GM20431 (cell line): ENCODE results near the gene SOBP.
"Not testable (repeated sequence)": the region's sequence is repeated elsewhere in the genome, so short reads cannot be mapped to it uniquely, and the experiment has no call there.

ENCODE experiments used
- in situ Hi-C: fragments of 300-500 bp; cut with MseI, MboI; formaldehyde crosslinking; loops from one replicate; pipeline ENCODE4 v1.15.0; 2020; ENCODE audit warnings: low sequenced_read_pairs; ENCODE audit not compliant: unreplicated experiment

Gene SOBP

DNA sequence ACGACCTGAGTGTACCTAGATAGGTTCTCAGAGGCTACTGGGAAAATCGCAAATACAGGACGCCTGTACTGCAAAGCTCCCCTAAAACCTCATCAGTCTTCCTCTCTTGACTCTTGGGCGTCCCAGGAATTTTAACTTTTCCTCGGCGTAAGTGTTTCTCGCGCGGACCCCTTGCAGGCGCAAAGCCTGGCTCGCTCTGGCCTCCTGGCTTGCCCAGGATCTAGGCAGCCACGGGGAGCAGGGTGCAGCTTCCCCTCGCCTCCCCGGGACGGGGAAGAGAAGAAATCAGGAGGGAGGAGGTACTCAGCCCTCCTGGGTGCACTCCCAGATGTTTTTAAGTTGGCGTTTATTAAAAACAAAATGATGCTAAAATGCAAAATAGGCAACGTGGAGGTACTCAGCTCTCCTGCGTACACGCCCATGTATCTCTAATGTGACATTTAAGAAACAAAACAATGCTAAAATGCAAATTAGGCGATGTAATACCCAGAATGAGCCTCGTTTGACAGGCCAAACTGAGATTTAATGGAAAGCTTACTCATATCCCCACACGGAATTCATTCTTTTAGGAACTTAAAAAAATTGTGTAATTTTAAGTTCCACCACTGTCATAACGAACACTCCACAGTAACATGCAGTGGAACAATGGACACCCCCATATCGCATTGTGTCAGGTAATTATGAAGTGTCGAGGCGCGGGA, 1.6 kb upstream of the SOBP start:
- in situ Hi-C loops: no loop called here

DNA sequence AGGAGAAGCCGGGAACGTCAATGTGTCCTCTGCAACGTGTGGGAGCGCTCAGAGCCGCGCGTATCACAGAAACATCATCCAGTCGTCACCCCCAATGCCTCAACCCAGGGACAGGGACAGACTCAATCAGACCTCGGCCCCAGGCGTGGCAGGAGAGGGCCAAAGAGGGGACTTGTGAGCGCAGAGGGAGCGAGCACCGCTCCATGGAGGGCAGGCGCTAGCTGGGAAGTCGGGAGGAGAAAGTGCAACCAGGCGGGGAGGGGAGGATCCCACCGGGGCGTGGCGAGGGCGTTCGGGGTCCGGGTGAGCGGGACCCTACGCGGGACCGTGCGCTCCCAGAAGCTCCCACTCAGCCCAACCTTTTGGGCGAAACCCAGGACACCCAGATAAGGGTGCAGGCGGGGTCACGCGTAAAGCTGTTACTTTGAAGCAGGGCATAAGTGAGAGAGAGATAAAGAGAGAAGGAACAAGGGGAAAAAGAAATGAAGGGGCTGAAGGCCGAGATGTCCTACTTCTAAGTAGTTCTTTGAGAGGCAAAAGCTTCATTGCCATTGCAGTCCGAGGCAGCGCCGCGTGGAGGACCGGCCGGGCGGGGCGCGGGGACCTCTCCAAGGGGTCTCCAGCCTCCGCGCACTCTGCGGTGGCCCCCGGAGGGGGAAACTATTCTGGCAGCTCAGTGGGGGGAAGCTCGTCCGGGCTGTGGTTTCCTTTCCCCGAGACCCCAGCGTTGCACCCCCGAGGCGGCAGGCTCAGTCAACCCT, 862 bp upstream of the SOBP start:
- in situ Hi-C loops: no loop called here

DNA sequence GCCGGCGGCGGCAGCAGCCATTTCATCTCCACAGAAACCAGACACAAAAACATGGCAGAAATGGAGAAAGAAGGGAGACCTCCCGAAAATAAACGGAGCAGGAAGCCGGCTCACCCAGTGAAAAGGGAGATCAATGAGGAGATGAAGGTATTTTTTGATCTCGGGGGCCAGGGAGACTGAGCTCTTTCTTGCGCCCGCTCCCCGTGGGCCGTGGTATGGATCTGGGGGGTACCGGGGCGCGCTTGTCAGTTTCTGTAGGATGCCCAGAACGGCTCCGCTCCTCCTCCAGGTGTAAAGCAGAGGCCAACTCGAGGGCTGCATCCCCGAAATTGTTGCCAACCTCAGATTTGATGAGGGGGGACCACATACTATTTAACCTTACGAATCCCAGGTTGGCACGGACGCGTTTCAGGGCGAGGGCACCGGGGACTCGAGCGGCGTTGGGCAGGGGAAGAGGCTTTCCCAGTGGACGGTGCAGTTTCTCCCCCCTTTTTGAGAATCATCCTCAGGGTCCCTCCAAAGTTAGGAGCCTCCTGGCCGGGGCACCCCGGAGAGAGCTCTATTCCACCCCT, 735 bp downstream of the SOBP start:
- in situ Hi-C loops: no loop called here

DNA sequence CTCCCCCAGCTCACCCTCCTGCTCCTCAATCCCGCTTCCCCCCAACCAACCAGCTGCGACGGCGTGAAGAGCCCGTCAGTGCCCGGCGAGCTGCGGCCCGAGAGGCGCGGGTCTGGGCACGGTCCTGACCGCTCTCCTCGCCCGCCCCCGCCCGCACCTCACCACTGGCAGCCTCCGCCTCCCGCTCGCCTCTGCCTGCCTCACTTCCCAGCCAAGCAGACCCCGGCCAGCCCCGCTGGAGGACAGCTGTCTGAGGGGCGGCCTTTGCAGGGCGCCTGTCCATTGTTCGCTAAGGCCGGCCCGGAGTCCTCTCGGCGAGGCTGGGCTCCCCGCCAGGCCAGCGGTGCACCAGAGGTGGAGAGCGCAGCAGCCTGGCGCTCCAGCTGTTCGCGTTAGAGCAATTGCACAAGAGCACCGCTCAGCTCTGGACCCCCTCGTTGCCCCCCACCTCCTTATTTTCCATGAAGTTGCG, 1.3 kb downstream of the SOBP start:
- in situ Hi-C loops: no loop called here

DNA sequence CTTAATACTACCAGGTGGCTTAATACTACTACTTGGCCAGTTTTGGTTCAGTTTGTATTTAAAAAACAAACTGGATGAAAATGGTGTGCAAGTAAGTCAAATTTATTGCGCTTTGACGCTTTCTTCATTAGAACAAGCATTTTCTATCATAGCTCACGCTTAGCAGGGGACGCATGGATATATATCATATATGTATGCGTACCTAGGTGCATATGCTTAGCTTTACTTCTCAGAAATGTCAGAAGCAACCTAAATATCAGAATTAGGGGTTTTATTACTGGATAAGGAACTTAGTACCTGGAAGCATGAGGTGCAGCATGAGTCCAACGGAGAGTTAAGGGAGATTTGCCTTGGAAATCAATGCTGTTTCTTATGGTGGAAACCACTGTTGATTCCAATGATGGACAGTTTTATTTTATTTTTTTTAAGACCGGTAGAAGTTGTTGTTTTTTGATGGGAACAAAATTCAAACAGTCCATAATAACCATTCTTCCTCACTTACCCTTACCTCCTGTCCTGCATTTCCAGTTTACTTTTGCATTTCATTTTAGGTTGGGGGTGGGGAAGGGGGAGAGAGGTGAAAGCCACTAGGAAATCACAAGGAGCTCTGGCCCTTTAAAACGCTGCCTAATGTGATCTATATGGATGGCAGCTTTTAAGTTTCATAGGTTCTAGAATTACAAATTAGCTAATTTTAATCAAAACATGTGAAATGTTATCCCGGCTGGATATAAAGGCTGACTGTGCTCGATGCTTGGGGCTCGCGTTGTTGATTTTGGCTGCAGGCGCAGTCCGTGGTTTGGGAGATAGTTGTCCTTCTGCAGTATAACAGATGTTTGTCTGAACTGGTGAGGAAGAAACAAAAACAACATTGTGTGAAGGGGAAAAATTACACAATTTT, 2.1 kb downstream of the SOBP start:
- in situ Hi-C loops: no loop called here

DNA sequence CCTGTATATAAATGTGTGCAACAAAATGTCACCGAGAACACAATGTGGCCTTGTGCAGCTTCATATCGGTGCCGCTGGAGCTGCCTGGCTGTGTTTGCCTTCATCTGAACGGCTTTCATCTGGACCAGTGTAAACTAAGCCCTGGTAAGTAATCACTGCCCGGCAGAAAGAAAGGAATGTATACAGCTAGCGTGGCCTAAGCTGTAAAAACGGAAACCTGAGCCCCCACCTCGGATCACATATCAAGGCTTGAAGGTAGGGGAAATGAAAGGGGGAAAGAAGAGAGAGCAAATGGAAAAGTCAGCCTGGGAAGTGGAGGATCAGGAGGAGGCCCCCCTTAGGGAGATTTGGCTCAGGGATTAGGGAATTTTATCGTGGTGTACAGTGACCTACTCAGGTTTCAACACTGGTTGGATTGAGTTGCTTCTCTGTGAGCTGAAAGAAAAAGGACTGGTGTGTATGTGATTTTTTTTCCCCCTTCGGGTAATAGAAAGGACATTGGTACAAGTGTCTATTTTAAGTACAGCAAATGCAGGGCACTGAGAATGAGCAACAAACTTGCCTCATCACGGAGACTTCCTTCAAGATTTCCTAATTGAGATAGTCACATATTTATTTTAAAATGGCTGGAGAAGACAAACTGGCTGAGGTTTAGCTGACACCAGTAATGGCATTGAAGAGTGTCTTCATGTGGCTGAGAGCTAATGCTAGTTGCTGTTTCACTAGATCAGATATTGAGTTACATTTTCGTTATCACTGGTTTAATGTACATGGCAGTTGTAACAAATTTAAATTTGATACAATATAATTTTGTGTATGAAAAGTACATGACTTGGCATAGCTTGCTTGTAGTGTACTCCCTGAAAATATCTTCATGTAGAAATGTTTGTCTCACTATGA, 3.5 kb downstream of the SOBP start:
- in situ Hi-C loops: no loop called here

DNA sequence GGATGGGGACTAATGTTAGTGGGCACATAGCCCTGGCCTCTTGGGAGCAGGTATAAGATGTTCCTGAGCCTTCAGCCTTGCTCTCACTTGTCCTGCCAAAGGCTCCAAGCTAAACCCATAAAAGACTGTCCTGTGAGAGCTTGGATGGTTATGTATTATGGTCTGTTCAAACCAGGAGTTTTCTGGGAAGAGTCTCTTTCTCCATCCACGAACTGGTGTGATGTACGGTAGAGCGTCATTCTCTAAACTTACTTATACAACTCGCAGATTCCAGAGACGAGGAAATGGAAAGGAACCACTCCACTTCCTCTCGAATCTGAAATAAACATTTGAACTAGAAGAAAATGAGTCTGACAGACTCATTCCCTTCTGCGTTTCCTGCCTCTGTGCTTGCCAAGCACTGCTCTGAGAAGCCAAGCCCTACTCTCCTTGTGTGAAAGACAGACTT, 5.3 kb downstream of the SOBP start:
- in situ Hi-C loops: no loop called here

DNA sequence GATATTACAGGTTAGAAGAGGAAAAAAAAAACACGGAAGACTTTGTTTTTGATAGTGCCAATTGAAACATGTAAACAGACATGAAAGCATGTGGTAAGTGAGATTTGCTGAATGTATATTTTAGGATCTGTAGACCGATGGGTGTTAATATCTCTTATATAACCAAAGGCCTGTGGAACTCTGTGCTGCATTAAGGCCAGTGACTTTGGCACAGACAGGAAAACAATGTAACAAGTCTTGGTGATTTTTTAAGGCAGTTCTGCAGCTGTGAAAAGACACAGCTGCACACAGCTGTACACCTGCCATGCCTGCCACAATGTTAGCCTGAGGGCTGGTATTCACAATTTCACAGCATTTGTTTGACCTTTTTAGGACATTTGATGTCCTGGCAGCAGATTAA, 6.1 kb downstream of the SOBP start:
- in situ Hi-C loops: no loop called here

DNA sequence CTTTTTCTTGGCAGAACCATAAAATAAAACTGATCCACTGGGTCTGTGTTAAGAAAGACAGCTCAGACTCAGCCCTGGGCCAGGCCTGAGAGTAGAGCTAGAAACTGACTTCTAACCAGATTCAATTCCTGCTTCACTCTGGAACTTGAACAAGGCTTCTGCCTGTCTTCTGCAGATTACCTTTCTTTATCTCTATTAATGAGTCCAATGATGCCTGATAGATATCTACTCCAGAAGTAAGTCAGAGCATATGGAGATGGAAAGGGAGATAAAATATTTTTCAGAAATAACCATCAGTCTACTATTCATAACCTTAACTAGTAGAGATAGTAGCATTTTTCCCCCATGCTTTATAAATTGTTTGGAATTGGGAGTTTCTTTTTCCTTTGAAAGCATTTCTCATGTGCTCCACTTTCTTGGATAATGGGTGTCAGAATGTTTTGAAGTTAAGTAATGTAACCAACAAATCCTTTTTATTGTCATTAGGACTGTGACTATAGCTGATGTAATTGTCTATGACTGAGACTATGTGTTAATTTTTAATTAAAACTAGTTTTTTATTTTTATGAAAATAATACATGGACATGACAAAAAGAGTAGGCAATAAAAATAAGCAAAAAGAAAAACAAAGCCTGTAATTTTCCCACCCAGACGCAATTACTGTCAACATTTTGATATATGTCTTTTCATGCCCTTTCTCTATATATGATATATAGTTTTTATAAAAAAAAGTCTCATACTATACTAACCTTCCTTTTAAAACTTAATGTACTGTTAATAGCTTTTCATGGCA, 7.2 kb downstream of the SOBP start:
- in situ Hi-C loops: no loop called here

DNA sequence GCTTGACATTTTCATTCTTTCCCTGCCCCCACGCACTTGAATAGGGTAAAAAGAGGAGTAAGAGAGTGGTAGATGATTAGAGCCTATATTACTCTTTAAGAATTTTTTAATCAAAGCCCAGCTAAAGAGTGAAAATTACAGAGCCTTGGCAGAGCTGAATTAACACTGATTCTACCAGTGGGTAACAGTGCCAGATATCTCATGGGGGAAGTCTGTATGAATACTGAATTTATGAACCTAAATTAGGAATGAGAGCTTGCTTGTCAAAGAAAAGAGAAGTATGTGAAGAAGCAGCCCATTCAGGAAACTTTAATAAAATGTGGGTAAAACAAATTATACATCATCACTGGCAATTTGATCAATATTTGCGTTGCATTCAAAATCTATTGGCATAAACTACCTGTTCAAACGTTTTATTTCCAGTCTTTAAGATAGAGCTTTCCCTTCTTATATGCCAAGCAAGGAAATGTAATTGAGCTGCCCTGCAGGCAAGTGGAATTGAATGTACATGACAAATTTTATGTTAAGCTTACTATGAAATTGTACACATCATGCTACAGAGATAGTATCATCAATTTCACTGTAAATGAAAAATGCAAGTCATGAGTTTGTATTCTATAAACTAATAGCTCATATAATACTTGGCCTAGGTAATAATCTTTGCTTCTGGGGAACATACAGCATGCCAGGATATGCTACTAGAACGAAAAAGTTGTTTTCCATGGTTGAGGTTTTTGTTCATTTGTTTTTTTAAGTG, 14.5 kb downstream of the SOBP start:
- in situ Hi-C loops: no loop called here

DNA sequence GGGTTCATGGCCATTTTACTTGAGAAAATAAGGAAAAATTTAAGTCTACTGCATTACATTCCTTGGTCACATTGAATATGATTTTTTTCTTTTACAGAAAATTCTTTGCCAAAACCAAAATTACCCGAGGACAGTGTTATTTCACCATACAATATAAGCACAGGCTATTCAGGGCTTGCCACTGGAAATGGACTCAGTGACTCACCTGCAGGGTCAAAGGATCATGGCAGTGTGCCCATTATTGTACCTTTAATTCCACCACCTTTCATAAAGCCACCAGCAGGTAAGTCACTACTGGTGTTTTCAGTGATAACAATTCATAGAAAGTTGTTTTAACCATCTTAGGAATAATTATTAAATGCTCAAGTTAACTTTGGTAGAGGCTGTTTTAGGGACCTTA, 16.2 kb downstream of the SOBP start:
- in situ Hi-C loops: no loop called here

DNA sequence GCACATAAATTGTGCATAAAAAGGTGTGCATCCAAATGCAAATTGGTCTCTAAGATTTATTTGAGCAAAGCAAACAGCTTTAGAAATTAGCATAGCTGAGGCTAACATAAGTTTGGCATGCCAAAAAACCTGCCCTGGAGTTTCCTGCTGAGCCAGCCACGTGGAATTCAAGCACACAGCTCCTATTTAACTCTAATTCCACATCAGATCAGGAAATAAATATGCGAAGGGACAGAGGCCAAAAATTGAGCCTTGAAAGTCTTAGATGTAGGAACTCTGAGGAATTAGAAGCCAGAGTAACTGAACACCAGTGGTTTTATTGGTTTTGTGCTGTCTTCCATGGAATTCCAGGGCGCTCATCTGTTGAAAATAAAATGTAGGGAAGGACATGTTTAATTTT, 19.6 kb downstream of the SOBP start:
- in situ Hi-C loops: no loop called here

DNA sequence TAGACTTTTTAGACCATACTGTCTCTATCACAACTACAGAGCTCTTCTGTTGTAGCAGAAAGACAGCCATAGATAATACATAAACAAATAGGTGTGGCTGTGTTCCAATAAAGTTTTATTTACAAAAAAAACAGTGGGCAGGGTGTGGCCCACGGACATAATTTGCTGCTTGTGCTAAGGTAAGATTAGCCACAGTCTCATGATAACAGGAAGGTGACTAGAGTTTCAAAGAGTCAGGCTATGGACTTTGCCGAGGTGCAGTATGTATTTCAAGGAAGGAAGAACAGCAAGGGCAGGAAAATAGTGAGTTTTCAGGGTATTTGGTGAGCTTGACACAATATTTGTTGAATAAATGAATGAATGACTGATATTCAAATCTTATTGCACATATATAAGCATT, 20.2 kb downstream of the SOBP start:
- in situ Hi-C loops: no loop called here

DNA sequence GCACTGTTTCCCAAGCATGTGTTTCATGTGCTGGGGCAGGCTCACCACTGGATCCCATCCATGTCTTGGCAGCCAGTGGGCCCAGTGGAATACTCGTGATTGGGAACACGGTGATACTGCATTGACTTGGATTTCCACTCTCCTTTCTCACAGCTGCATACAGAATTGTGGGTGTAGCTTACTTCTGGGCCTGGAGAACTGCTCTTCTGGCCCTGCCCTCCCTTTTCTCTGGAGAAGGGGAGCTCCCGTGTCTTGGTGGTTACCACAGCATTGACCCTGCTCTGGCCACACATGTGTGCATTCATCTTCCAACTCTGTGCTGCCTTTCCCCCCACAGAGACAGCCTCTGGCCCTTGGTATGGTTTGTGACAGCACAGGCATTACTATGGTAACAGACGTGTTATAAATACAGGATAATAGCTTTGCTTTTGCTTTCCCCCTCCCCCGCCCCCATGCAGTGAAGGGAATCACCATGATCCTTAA, 21.6 kb downstream of the SOBP start:
- in situ Hi-C loops: no loop called here

DNA sequence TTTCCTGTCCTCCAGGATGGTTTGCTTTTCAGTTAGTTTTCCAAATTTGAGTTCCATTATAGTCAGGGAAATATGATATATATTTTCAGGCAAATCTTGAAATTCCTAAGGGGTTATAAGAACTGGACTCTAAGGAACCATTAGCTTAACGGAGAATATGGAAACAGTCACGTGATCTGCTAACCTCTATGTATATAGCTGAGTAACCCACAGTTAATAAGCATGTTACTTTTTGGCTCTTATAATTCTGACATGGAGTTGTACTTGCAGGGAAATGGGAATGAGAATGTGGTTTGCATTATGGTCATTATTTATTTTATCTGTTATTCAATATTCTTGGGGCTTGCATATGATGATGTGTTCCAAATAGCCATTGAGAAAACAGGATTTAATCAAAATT, 23.3 kb downstream of the SOBP start:
- in situ Hi-C loops: no loop called here

DNA sequence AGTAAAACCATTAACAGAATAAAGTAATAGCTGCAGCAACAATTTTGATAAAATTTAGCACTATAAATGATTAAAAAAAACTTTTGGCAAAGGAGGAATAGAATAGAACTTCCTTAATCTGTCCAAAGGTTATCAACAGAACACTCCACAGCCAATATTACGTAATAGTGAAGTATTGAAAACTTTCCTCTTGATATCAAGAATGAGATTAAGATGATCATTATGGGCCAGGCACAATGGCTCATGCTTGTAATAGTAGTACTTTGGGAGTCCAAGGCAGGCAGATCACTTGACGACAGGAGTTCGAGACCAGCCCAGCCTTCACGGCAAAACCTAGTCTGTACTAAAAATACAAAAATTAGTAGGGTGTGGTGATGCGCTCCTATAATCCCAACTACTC, 26.0 kb downstream of the SOBP start:
- in situ Hi-C loops: no loop called here

DNA sequence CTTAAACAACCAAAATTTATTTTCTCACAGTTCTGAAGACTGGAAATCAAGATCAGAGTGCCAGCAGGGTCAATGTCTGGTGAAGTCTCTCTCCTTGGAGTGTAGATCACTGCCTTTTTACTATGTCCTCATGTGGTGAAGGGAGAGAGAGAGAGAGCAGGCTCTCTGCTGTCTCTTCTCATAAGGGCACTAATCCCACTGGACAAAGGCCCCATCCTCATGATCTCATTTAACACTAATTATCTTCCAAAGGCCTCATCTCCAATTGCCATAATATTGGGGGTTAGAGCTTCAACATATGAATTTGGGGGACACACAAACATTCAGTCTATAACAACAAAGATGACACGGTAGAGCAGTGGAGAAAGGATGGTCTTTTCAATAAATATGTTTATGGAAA, 27.4 kb downstream of the SOBP start:
- in situ Hi-C loops: no loop called here

DNA sequence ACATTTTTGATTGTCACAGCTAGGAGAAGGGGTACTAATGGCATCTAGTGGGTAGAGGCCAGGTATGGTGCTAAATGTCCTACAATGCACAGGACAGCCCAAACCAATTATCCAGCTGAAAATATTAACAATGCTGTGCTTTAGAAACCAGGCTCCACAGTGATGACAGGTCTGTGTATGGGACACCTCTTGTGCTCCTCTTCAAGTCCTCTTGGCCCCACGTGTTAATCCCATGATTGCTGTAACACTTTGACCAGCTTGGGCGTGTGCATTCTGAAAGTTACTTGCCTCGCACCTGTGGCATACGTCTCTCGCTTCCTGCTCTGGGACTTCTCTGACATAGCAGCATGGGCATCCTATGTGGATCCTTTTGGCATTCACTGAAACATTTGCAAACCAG, 29.3 kb downstream of the SOBP start:
- in situ Hi-C loops: not testable (repeated sequence)
